ENCODE results near the gene BAIAP2.

The BAIAP2 gene

DNA sequence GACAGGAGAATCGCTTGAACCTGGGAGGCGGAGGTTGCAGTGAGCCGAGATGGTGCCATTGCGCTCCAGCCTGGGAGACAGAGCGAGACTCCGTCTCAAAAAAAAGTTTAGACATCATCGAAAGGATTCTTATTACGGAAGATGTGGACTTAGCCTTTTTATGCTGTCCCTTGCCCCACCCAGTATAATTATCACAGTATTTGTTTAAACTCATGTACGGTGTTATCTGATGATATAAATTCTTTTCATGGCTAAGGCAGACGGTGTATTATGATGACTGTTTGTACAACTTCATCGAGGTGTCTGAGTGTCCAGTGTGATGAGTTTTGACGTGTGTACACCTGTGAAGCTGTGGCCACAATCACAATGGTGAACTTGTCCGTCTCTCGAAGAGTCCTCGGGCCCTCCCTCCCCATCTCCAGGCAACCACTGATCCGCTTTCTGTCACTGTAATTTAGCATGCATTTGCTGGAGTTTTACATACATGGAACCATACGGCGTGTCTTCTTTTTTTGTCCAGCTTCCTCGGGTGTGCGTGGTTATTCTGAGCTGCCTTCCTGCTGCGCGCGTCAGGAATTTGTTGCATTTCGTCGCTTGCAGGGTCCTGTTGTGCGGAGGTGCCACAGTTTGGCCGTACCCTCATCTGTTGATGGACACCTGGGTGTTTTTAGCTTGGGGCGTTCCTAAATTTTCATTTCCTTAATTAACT, 26.2 kb downstream of the BAIAP2 start:
- Histone ChIP-seq H3K4me3 (ENCODE audit: low read length) (no peak overlapping the region), H2AFZ (ENCODE audit: low read depth, low read length) (no peak overlapping the region), H3K36me3 (ENCODE audit: insufficient read depth, low read length) (peaks cover 58% of the 10 kb centered on the region), H3K4me1 (ENCODE audit: insufficient read depth, low read length) (peaks cover 6% of the 10 kb centered on the region), H3K9me3 (ENCODE audit: low read length) (no peaks in the 10 kb centered on the region), H3K27me3 (ENCODE audit: insufficient read depth, low read length) (no peaks in the 10 kb centered on the region)

GRCh38 chr17:81062014-81062780, 27.2 kb downstream of the BAIAP2 start:
- Histone ChIP-seq H3K36me3 (ENCODE audit: insufficient read depth, low read length) (peaks cover 61% of the 10 kb centered on the region), H3K27me3 (ENCODE audit: insufficient read depth, low read length) (no peaks in the 10 kb centered on the region), H3K4me1 (ENCODE audit: insufficient read depth, low read length) (peaks cover 6% of the 10 kb centered on the region), H2AFZ (ENCODE audit: low read depth, low read length) (no peak overlapping the region), H3K4me3 (ENCODE audit: low read length) (no peak overlapping the region), H3K9me3 (ENCODE audit: low read length) (no peaks in the 10 kb centered on the region)

DNA sequence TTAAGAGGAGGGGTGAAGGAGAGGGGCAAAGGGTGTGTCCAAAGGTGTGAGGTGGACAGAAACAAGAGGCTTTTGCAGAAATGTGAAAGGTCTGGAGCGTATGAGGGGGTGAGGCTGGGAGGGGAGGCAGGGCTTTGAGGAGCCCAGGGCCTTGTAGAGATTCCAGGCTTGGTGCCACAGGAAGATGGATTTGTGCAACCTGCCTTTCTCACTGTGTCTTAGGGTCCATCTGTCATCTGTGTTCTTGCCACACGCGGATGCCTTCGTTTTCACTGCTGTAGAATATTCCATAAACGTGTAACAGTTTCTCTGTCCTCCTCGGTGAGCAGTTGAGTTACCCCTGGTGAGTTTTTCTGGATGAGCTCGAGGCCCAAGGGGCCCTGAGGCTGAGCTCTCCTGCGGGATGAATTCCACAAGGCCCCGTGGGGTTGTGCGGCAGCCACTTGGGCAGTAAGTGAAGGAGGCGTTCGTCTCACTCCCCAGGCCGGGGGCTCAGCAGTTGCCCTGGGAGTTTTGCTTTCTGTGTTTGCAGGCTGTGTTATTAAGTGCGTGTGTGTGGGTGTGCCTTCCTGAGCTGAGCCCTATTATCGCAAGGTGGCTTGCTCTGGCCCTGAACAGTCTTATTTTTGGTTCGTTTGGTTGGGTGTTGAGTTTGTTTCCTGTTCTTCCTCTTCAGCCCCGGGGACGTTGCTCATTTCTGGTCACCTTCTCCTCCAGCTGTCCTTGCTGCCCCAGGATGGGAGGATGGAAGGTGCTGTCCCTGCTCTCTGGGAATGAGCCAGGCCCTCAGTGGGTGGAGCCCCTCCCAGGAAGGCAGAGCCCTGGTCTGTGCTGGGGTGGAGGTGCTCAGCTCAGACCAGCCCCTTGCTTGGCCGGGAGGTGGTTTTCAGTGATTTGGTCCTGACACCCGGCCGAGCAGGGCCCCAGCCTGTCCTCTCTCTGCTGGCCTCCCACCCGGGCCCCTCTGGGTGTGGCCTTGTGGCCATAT, 28.4 kb downstream of the BAIAP2 start:
- Histone ChIP-seq H3K4me1 (ENCODE audit: insufficient read depth, low read length) (peaks cover 6% of the 10 kb centered on the region), H2AFZ (ENCODE audit: low read depth, low read length) (no peak overlapping the region), H3K36me3 (ENCODE audit: insufficient read depth, low read length) (peaks cover 51% of the 10 kb centered on the region), H3K9me3 (ENCODE audit: low read length) (no peaks in the 10 kb centered on the region), H3K4me3 (ENCODE audit: low read length) (no peak overlapping the region), H3K27me3 (ENCODE audit: insufficient read depth, low read length) (no peaks in the 10 kb centered on the region)

- Histone ChIP-seq H3K36me3 (ENCODE audit: insufficient read depth, low read length) (peaks cover 48% of the 10 kb centered on the region), H3K9me3 (ENCODE audit: low read length) (no peaks in the 10 kb centered on the region), H2AFZ (ENCODE audit: low read depth, low read length) (no peak overlapping the region), H3K4me3 (ENCODE audit: low read length) (no peak overlapping the region), H3K4me1 (ENCODE audit: insufficient read depth, low read length) (peaks cover 7% of the 10 kb centered on the region), H3K27me3 (ENCODE audit: insufficient read depth, low read length) (no peaks in the 10 kb centered on the region)
These were observed 29.9 kb downstream of the BAIAP2 start for GRCh38 chr17:81064678-81065475.

GRCh38 chr17:81065500-81065899, 30.5 kb downstream of the BAIAP2 start:
- Histone ChIP-seq H3K27me3 (ENCODE audit: insufficient read depth, low read length) (no peaks in the 10 kb centered on the region), H3K36me3 (ENCODE audit: insufficient read depth, low read length) (peaks cover 42% of the 10 kb centered on the region), H2AFZ (ENCODE audit: low read depth, low read length) (no peak overlapping the region), H3K4me3 (ENCODE audit: low read length) (no peak overlapping the region), H3K9me3 (ENCODE audit: low read length) (no peaks in the 10 kb centered on the region), H3K4me1 (ENCODE audit: insufficient read depth, low read length) (peaks cover 13% of the 10 kb centered on the region)

DNA sequence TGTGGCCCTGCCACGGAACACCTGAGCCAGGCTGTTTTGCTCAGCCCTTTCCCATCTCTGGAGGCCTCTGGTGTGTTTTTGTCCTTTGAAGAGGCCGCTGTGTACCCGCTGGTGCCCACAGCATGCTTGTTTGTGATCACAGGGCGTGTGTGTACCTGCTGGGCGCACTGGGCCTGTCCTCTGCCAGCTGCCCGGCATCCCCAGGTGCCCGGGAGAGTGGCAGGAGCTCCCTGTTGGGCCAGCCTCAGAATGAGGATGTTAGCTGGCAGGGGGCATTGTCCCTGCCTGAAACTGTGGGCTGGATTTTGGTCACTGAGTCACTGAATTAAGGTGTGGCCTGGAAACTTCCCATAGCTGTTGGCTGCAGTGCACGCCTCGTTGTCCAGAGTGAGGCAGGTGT, 31.1 kb downstream of the BAIAP2 start:
- no peak overlapping the region for H2AFZ ChIP-seq (ENCODE audit: low read depth, low read length)
- H3K4me3 ChIP-seq (ENCODE audit: low read length) = no peak overlapping the region
- H3K27me3 ChIP-seq (ENCODE audit: insufficient read depth, low read length) = no peaks in the 10 kb centered on the region
- no peaks in the 10 kb centered on the region for H3K9me3 ChIP-seq (ENCODE audit: low read length)
- peaks cover 18% of the 10 kb centered on the region for H3K4me1 ChIP-seq (ENCODE audit: insufficient read depth, low read length)
- peaks cover 39% of the 10 kb centered on the region for H3K36me3 ChIP-seq (ENCODE audit: insufficient read depth, low read length)

GRCh38 chr17:81066771-81067315, 31.9 kb downstream of the BAIAP2 start:
- Histone ChIP-seq H2AFZ (ENCODE audit: low read depth, low read length) (no peak overlapping the region), H3K9me3 (ENCODE audit: low read length) (no peaks in the 10 kb centered on the region), H3K27me3 (ENCODE audit: insufficient read depth, low read length) (no peaks in the 10 kb centered on the region), H3K4me3 (ENCODE audit: low read length) (no peak overlapping the region), H3K36me3 (ENCODE audit: insufficient read depth, low read length) (peaks cover 33% of the 10 kb centered on the region), H3K4me1 (ENCODE audit: insufficient read depth, low read length) (peaks cover 21% of the 10 kb centered on the region)

GRCh38 chr17:81067391-81067811, 32.5 kb downstream of the BAIAP2 start:
- peaks cover 33% of the 10 kb centered on the region for H3K36me3 ChIP-seq (ENCODE audit: insufficient read depth, low read length)
- H3K9me3 ChIP-seq (ENCODE audit: low read length) = no peaks in the 10 kb centered on the region
- H3K4me1 ChIP-seq (ENCODE audit: insufficient read depth, low read length) = peaks cover 23% of the 10 kb centered on the region
- no peaks in the 10 kb centered on the region for H3K27me3 ChIP-seq (ENCODE audit: insufficient read depth, low read length)
- no peak overlapping the region for H3K4me3 ChIP-seq (ENCODE audit: low read length)
- H2AFZ ChIP-seq (ENCODE audit: low read depth, low read length) = no peak overlapping the region

GRCh38 chr17:81068411-81069134, 33.6 kb downstream of the BAIAP2 start:
- no peak overlapping the region for H3K4me3 ChIP-seq (ENCODE audit: low read length)
- H3K4me1 ChIP-seq (ENCODE audit: insufficient read depth, low read length) = peaks cover 33% of the 10 kb centered on the region
- no peaks in the 10 kb centered on the region for H3K27me3 ChIP-seq (ENCODE audit: insufficient read depth, low read length)
- no peaks in the 10 kb centered on the region for H3K9me3 ChIP-seq (ENCODE audit: low read length)
- peaks cover 28% of the 10 kb centered on the region for H3K36me3 ChIP-seq (ENCODE audit: insufficient read depth, low read length)
- no peak overlapping the region for H2AFZ ChIP-seq (ENCODE audit: low read depth, low read length)

GRCh38 chr17:81069135-81069645, 34.2 kb downstream of the BAIAP2 start:
- no peaks in the 10 kb centered on the region for H3K27me3 ChIP-seq (ENCODE audit: insufficient read depth, low read length)
- H3K36me3 ChIP-seq (ENCODE audit: insufficient read depth, low read length) = peaks cover 28% of the 10 kb centered on the region
- H3K9me3 ChIP-seq (ENCODE audit: low read length) = no peaks in the 10 kb centered on the region
- H2AFZ ChIP-seq (ENCODE audit: low read depth, low read length) = no peak overlapping the region
- peaks cover 33% of the 10 kb centered on the region for H3K4me1 ChIP-seq (ENCODE audit: insufficient read depth, low read length)
- H3K4me3 ChIP-seq (ENCODE audit: low read length) = no peak overlapping the region

DNA sequence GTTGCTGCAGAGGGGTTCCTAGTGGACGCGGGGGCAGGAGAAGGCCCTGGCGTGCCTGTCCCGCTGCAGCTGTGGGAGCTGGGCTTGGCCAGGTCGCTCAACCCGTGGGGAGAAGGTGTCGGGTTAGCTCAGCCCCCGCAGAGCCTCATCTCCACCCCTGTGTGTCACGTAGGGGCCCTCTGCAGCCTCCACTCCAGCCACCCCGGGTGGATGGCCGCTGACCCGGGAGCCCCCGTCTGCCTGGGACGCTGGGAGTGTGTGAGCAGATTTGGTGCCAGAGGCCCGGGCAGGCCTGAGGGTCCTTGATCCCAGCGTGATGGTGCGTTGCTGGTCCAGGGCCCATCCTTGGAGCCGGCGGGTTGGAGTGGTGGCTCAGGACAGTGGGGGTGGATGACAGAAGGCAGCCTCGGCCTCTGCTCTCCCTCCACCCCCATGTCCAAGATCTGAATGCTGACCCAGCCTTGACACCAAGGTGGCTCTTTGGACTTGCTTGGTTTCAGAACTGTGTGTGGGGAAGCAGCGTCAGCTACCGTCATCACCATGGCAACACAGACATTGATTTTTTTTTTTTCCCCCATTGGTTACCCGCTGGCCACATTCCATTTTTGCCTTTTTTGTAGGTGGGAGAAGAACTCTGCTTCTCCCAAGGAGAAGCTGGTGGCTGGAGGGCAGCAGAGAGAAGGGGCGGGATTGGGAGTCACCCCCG, 35.7 kb downstream of the BAIAP2 start:
- no peaks in the 10 kb centered on the region for H3K9me3 ChIP-seq (ENCODE audit: low read length)
- peaks cover 22% of the 10 kb centered on the region for H3K36me3 ChIP-seq (ENCODE audit: insufficient read depth, low read length)
- no peak overlapping the region for H2AFZ ChIP-seq (ENCODE audit: low read depth, low read length)
- H3K4me3 ChIP-seq (ENCODE audit: low read length) = no peak overlapping the region
- H3K4me1 ChIP-seq (ENCODE audit: insufficient read depth, low read length) = peaks cover 27% of the 10 kb centered on the region
- no peaks in the 10 kb centered on the region for H3K27me3 ChIP-seq (ENCODE audit: insufficient read depth, low read length)
